Measurements from ENCODE around the gene UBE2E2.
"Not testable (repeated sequence)": the region's sequence is repeated elsewhere in the genome, so short reads cannot be mapped to it uniquely, and the experiment has no call there.

UBE2E2 gene

DNA sequence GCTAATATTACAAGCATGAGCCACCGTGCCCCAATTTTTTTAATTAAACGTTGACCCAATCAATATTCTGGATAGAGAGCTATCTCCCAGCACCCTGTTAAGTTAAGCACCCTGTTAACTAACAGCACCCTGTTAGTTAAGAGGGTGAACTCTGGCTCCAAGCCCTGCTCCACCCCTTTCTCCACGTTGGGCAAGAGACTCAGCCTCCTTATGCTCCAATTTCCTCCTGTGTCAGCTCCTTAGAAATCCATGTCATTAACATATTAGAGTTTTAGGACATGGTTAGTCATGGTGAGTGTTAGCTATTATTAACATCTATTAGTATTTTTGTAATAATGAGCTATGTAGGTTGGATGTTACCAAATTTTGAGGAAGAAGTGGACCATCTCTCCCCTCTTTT lies 385.4 kb downstream of the UBE2E2 start:
- no peak for DNase-seq (ENCODE audit: low read depth)

GRCh38 chr3:23589602-23590001 lies 386.5 kb downstream of the UBE2E2 start:
- no peak for DNase-seq (ENCODE audit: low read depth)

- no peak for DNase-seq (ENCODE audit: low read depth)
Measured at GRCh38 chr3:23590424-23591273, 387.5 kb downstream of the UBE2E2 start.

- DNase-seq (ENCODE audit: low read depth): no peak
Measured at GRCh38 chr3:23591374-23591773, 388.2 kb downstream of the UBE2E2 start.

DNA sequence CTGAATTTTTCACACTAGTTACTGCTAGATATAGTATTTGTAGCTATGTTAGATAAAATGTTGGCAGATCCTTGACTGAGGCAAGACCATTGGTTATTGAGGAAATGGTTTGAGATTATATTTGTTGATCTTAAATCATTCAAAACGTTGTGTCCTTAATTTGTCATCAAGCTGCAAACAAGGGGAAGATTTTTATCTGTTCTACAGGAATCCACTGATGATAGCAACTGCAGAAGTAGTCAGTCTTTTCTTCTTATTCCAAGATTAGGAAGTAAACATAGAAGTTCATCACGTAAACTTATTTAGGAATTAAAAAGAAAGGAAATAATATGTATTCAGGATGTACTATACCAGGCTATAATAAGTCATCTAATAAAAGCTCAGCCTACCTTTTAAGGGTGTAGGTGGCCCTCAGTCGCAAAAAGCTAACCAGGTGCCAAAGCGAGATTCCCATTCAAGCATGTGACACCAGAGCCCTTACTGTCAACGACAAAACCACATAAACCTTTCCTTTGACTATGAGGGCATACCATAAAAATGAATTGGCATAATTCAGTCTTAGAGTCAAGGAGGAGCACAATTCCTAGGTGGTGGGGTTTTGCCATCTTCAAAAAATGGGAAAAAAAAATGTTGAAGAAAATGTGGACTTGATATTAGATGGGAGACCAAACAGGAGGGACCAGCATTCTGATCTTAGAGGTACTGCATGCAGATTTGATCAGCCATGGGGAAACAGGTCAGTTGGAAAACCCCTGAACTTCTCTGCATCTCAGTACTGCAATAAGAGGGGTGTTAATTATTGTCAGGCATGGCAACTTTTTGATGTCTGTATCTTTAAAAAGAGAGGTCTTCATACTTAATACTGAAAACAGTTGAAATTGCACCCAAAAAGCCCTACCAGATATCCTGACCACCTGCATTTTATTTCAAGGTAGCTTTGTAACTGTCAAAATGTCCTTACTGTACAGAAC lies 390.1 kb downstream of the UBE2E2 start:
- no peak for DNase-seq (ENCODE audit: low read depth)

DNA sequence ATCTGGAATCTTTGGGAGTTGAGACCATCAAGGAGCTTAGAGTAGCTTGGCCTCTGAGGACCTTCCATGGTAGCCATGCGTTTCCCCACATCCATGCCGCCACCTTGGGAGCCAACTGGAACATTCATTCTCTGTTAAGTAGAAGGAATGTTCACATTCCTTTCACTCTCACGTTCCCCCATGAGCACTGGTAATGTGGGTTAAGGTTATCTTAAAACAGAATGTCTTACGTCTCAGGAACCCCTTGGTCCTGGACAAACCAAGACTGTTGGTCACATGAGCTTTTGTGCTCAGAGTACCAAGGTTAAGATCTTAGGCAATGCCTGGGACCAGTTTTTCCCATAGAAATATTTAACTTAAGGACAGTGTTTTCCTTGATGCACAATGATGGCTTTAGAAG lies 390.9 kb downstream of the UBE2E2 start:
- no peak for DNase-seq (ENCODE audit: low read depth)

DNA sequence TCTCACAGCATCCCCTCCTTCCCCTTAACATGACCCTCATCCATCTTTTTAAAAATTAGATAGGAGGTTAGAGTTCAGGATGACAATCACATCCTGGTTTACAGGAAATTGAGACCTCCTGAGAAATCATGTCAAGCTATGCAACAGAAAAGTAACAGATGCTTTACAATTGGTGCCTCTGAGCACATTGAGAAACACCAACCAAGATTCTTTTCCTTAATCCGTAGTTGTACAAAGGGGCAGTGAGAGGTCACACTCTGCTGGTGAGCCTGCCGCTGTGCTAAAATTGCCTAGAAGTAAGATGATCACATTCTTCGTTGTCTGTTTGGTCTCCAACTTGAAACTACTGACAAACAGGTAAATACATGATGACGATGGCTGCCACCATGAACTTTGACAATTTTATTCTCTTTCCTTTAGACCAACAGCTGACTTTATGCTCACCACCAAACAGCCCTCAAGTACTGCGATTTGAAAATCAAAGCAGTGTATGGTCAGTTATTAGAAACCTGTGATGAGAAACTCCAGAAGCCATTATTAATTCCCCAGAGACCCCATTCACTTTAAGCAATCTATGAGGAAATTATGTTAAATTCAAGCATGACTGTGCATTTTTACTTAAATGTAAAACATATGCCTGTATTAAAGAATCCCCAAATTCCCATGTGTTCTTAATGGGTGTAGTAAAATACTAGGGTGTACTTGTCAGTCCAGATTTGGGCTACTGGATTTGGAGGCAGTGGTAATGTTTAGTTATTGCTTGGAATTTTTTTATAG lies 392.0 kb downstream of the UBE2E2 start:
- DNase-seq (ENCODE audit: low read depth): no peak

DNA sequence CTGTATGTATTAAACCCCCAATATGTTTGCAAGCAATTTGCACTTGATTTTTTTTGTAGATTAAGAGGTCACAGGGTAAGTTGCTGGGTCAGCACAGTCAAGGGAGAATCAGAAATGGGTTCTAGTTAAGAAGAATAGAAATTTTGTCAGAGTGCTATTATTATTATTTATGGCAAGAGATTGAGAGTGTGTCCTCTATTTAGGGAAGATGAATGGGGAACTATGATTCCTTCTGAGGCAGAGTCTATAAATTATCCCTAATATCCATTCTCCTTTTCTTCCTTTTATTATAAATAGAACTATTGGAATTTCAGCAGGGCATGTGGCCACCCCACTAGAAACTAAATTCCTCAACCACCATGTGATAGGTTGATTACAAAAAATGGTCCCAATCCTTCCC lies 392.7 kb downstream of the UBE2E2 start:
- no peak for DNase-seq (ENCODE audit: low read depth)

GRCh38 chr3:23600167-23600871 lies 397.2 kb downstream of the UBE2E2 start:
- DNase-seq (ENCODE audit: low read depth): no peak

DNA sequence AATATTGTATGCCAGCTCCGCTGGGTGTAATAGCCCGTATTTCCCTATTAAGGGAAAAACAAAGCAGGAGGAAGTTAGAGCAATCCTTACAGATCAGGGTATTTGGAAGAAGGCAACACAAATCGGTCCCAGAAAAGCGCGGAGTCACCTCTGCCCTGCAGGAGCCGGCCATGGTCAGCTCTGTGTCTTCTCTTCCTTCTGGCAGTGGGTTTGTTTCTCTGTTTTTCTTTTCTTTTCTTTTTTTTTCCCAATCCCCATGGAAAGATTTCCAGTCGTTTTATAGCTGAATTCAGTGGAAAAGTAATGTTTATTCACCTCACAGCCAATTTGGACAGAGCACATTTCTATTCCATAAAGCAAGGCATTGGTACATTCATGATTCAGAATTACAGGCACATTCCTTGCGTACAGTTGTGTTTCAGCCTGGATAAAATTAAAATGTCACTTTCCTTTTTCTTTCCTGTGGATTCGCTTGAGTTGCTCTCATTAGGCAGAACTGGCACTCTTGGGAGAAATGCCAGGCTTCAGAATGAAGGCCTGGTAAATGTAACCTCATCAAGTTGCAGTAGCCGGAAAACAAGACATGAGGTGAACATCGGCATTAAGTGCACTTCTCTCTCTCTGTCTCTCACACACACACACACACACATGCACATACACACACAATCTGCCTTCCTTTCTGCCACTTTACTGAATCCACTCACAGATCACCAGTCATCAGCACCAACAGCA lies 398.1 kb downstream of the UBE2E2 start:
- no peak for DNase-seq (ENCODE audit: low read depth)

GRCh38 chr3:23602971-23603370 lies 399.8 kb downstream of the UBE2E2 start:
- DNase-seq (ENCODE audit: low read depth): no peak

- DNase-seq (ENCODE audit: low read depth): no peak
Measured at GRCh38 chr3:23607184-23607847, 404.2 kb downstream of the UBE2E2 start.

GRCh38 chr3:23608650-23609049 lies 405.5 kb downstream of the UBE2E2 start:
- DNase-seq (ENCODE audit: low read depth): no peak

DNA sequence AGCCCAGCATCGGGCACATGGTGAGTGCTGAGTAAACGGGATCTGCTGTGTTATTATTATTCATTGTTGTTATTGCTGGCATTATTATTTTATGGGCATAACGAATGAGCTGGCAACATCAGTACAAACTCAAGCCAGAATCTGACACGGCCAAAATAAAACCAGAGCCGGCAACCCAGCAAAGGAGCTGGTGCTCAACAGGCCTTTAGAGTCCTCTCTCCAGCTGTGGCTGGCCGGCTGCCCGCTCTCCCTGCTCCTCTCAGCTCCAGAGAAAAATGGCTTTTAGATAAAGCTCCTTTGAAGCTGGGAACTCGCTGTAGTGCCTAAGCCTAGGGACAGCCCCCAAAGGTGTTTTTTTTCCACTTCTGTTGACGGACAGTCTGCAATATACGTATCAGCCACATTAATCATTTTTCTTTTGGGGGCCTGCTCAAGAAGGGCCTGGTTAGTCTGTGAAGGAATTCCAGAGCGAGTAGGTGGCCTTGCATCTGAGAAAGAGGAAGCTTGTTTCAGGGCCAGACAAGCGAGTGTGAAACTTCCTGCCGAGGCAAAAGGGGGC lies 408.7 kb downstream of the UBE2E2 start:
- DNase-seq (ENCODE audit: low read depth): no peak

DNA sequence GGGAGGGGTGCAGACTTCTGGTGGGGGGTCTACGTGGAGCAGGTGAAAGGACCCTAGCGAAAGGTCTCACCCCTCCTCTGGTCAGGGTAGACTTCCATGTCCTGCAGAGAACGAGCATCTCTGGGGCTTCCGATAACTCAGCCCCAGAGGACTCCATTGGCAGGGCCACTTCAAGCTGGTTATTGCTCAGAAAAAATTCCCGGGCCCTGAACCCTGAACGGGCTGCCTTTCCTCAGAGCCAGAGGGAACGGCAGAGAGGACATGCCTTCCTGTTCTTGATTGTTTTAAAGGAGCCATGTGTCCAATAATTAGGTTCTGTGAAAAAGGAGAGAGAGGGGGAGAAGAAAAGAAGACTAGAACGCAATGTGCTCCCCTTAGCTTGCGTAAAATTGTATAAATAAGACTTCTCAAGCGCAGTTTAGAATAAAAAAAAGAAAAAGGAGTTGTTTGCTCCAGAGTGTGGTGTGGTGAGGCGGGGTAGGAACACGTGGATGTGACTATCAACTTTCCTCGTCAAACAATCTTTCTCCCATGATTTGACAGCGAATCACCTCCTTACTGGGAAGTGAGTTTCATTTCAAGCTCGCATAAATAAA lies 409.3 kb downstream of the UBE2E2 start:
- DNase-seq (ENCODE audit: low read depth): no peak

DNA sequence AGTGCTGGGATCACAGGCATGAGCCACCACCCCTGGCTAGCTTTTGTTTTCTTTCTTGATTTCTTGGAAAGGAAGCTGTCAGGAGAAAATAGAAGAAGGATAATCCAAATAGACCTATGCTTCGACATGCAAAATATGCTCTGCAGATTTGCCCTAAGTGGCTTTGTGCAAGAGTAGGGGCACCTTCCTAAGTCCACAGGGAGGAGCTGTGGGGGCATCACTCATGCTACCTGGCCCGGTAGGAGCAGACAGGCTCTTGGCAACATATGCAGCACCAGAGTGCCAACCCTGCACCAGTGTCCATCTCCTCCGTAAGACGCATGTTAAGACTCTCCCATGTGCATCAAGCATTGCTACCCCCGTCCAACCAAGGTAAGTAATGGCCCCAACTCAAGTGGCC lies 411.9 kb downstream of the UBE2E2 start:
- no peak for DNase-seq (ENCODE audit: low read depth)

GRCh38 chr3:23618475-23618874 lies 415.3 kb downstream of the UBE2E2 start:
- not testable (repeated sequence) for DNase-seq (ENCODE audit: low read depth)

GRCh38 chr3:23619705-23620637 lies 416.8 kb downstream of the UBE2E2 start:
- no peak for DNase-seq (ENCODE audit: low read depth)

Measured in stimulated activated CD8-positive, alpha-beta memory T cell treated with anti-CD3 and anti-CD28 coated beads, Interleukin-7, amount 100 ng/mL, for 24 hours (primary cell).